Mucosa of gallbladder (tissue), 1 donor: ENCODE results near the gene KRTAP10-11. TPM values are rescaled to one million over a fixed set of nuclear protein-coding genes. Genes with fewer than 3 reads are reported as not detected.
"Not testable (repeated sequence)": the region's sequence is repeated elsewhere in the genome, so short reads cannot be mapped to it uniquely, and the experiment has no call there.

ENCODE experiments used
- DNase-seq: peaks from one replicate; pipeline ENCODE4 v3.0.0-alpha.2; 2020; ENCODE audit warnings: low spot score
- total RNA-seq: library from RNA; stranded (reverse); gene quantifications from one replicate; pipeline ENCODE4 v1.2.1, GENCODE V29; 2021
- donor health status: DM: no; HTN: no; CAD: no.

Gene KRTAP10-11
- total RNA-seq, result not detected

- not testable (repeated sequence) for DNase-seq
These were observed at the start of gene KRTAP10-11 for GRCh38 chr21:44646366-44647221. Gene KRTAP10-11 (plus strand): TSS chr21:44646414. CDS start chr21:44646459, 45 bp downstream.

DNA sequence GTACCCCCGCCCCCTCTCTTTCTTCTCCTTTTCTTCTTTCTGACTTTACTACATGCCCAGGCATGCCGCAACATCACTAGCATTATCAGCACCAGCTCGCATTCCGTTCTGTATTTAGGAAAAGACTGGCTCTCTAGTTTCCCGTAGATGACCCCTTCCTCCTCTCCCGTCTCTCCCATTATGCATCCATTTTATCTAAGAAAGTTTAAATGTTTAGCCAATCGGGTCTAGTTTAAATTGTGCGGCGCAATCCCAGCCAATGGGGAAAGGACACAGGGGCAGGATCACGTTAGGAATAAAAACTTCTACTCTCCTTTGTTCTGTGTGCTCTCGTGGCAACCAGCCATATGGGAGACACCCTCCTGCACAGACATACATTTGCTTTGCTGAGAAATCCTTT lies 48.2 kb upstream of the KRTAP10-11 start:
- DNase-seq, result no peak

GRCh38 chr21:44599264-44600029 lies 46.8 kb upstream of the KRTAP10-11 start:
- no peak for DNase-seq

DNA sequence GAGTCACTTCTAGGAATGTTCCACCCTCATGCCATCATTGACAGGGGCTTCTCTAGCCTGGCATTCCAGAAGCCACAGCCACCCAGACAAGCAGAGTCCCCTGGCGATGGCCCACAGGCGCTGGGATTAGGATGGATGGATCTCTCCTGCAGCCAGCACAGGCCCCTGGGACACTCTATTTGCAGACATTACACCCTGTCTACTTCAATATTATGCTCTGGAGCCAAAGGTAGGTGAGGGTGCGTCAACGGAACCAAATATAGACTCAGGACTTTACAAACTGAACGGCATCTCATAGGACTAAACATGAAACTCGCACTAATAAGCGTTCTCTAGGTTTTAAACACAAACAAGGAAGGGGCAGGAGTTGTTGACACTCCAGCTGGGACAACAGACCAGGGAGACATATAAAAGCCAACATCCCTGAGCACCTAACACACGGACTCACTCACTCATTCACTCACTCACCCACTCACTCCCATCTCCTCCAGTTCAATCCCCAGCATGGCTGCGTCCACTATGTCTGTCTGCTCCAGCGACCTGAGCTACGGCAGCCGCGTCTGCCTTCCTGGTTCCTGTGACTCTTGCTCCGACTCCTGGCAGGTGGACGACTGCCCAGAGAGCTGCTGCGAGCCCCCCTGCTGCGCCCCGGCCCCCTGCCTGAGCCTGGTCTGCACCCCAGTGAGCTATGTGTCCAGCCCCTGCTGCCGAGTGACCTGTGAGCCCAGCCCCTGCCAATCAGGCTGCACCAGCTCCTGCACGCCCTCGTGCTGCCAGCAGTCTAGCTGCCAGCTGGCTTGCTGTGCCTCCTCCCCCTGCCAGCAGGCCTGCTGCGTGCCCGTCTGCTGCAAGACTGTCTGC lies 45.9 kb upstream of the KRTAP10-11 start, which contains the start of gene KRTAP10-7:
Gene KRTAP10-7 (plus strand): TSS at position 480 of the 861 bp plus-strand sequence. CDS start 25 bp downstream, at position 505.
- DNase-seq, result not testable (repeated sequence)

- DNase-seq, result not testable (repeated sequence)
These were observed 45.1 kb upstream of the KRTAP10-11 start for GRCh38 chr21:44601091-44601490.

DNA sequence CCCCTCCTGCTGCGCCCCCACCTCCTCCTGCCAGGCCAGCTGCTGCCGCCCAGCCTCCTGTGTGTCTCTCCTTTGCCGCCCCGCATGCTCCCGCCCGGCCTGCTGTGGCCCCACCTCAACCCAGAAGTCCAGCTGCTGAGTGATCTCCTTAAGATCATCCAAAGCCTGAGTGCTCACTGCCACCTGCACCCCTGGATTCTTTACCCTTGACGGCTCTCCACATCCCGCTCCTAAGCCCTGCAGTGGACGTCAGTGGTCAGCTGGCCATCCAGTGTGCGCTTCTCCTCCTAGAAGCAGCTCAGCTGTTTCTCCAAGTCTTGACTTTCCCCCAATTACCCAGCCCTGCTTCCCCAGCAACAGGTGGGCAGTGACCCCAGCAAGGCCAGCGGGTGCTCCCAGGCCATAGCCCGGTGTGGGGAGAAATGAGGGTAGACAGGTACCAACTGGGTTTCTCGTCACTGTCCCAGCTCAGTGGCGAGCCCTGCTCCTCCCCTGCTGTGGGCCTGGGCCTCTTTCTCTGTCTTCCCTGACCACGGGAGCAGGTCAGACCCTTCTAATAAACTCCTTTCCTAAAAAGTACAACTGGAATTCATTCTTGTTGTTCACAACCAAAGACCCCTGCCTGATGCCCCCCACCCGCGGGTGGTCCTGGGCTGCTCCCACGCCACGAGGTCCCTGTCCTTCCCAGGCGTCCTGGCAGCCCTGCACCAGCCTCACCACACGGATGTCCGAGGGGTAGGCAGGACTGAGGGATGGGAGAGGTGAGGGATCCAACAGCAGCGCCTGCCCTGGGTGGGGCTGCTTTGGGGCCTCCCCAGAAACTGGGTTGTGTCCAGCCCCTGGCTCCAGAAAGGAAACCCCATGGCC lies 44.4 kb upstream of the KRTAP10-11 start:
- no peak for DNase-seq

- no peak for DNase-seq
These were observed 43.8 kb upstream of the KRTAP10-11 start for GRCh38 chr21:44602463-44602850.

- no peak for DNase-seq
These were observed 42.9 kb upstream of the KRTAP10-11 start for GRCh38 chr21:44603109-44603875.

DNA sequence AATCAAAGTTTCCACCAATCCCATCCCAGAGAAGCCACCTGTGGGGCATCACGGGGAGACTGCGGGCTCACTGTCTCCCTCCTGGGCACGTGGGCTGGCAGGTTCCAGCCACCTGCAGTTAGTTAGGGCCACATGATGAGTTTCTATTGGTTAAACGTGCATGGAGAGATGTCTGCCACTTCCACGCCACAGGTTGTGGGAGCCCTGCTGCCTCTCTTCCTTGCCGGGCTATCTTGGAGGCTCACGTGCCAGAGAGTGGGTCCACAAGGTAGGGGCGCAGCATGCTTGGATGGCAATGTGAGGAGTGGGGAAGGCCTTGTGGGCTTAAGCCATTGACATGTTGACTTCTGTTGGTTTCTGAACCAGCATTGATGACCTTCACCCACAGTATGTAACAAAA lies 42.3 kb upstream of the KRTAP10-11 start:
- no peak for DNase-seq

DNA sequence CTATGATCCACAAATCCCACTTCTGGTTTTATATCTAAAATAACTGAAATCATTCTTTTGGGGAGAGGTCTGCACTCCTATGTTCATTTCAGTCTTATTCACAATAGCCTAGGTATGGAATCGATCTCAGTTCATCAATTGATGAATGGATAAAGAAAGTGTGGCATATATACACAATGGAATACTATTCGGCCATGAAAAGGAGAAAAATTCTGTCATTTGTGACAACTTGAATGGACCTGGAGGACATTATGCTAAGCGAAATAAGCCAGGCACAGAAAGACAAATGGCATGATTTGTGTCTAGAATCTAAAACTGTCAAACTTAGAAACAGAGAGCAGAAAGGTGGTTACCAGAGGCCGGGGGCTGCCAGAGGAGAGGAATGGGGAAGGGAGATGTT lies 39.7 kb upstream of the KRTAP10-11 start:
- DNase-seq, result no peak

DNA sequence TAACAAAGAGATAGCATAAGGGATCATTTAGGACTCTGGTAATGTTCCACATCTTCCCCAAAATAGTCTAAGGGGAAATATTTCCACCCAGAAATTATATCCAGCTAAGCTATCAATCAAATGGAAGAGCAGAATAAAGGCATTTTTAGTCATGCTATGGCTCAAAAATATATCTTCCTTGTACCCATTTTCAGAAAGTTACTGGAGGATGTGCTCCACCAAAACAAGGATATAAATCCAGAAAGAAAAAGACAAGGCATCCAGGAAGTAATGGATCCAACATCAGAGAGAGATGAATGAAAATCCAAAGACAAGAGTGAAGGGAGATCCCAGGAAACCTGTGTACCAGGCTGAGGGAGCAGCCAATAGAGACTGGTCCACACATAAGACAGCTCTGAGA lies 37.0 kb upstream of the KRTAP10-11 start:
- no peak for DNase-seq

DNA sequence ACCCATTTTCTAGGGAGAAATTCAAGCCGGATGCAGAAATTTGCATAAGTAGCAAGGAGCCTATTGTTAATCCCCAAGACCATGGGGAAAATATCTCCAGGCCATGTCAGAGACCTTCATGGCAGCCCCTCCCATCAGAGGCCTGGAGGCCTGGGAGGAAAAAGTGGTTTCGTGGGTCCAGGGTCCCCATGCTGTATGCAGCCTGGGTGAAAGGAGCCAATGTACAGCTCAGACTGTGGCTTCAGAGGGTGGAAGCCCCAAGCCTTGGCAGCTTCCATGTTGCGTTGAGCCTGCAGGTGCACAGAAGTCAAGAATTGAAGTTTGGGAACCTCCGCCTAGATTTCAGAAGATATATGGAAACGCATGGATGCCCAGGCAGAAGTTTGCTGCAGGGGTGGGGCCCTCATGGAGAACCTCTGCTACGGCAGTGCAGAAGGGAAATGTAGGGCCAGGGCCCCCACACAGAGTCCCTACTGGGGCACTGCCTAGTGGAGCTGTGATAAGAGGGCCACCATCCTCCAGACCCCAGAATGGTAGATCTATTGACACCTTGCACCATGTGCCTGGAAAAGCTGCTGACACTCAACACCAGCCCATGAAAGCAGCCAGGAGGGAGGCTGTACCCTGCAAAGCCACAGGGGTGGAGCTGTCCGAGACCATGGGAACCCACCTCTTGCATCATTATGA lies 35.9 kb upstream of the KRTAP10-11 start:
- DNase-seq, result not testable (repeated sequence)

- DNase-seq, result no peak
These were observed 34.7 kb upstream of the KRTAP10-11 start for GRCh38 chr21:44611551-44611950.

DNA sequence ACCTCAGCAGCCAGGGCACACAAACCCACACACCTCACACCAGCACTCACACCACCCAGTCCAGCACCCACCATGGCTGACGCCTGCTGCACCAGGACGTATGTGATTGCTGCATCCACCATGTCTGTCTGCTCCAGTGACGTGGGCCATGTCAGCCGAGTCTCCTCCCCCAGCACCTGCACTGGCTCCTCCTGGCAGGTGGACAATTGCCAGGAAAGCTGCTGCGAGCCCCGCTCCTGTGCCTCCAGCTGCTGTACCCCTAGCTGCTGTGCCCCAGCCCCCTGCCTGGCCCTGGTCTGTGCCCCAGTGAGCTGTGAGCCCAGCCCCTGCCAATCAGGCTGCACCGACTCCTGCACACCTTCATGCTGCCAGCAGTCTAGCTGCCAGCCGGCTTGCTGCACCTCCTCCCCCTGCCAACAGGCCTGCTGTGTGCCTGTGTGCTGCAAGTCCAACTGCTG lies 34.2 kb upstream of the KRTAP10-11 start, which contains the start of gene KRTAP10-8:
Gene KRTAP10-8 (plus strand): TSS at position 51 of the 458 bp plus-strand sequence. CDS start 22 bp downstream, at position 73.
- no peak for DNase-seq

GRCh38 chr21:44612669-44613229 lies 33.5 kb upstream of the KRTAP10-11 start:
- no peak for DNase-seq

DNA sequence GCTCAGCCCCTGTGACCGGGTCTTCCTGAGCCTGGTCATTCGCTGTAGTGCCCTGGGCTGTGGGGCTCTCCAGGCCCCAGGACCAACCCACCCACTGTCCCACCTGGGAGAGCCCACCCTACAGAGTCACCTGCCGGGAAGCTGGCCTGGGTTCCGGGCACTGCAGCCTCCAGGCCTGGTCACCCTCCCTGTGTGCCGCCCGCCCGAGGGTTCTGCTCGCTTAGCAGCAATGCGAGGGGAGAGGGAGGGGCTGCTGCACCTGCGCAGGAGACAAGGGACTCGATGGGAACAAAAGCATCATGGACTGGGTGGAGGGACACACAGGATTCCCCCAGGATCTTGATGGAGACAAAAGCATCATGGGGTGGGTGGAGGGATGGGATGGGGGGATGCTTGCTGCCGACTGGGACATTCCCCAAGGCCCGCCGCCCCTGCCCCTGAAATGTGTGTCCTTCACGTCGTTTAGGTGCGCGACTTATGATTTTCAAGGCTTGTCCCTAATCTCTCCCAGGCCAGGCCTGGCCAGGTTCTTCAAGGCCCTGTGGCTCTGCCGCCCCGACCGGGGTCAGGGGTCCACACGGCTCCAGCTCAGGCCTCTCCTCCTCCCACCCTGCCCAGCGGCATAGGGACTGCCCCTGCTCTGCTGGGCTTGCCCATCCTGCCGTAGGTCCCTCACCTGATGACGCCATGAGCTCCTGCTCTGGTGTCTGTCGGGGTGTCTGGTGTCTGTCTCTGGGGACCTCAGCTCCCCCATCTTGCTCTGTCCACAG lies 32.6 kb upstream of the KRTAP10-11 start:
- no peak for DNase-seq

GRCh38 chr21:44614161-44614631 lies 32.0 kb upstream of the KRTAP10-11 start:
- DNase-seq, result no peak

- DNase-seq, result no peak
These were observed 31.2 kb upstream of the KRTAP10-11 start for GRCh38 chr21:44614961-44615391.
